HepG2 (cell line): Measurements from ENCODE around the gene EBP. TPM values are rescaled to one million over a fixed set of nuclear protein-coding genes. Genes with fewer than 3 reads are reported as not detected.
A peak's percentile ranks its signal among the peaks of the same experiment; 100 is the strongest.

ENCODE experiments used
- CTCF ChIP-seq: sonication (generic); formaldehyde crosslinking; IDR thresholded peaks from 2 replicates; pipeline ENCODE4 v1.5.0; 2020; ENCODE audit warnings: mild to moderate bottlenecking, missing genetic modification reagents, moderate library complexity
- GPBP1L1 ChIP-seq: sonication (generic); formaldehyde crosslinking; IDR thresholded peaks from 2 replicates; pipeline ENCODE4 v1.5.0; 2020; ENCODE audit warnings: mild to moderate bottlenecking, missing genetic modification reagents
- IRF2 ChIP-seq: IDR thresholded peaks from 2 replicates; pipeline ENCODE4 v1.6.1; 2018; ENCODE audit warnings: missing genetic modification reagents, missing compliant biosample characterization
- KLF9 ChIP-seq: IDR thresholded peaks from 2 replicates; pipeline ENCODE4 v1.6.1; 2016; ENCODE audit warnings: low read depth
- MTF2 ChIP-seq: sonication (generic); formaldehyde crosslinking; IDR thresholded peaks from 2 replicates; pipeline ENCODE4 v1.5.0; 2020; ENCODE audit warnings: missing genetic modification reagents, borderline replicate concordance
- NRL ChIP-seq: sonication (generic); formaldehyde crosslinking; IDR thresholded peaks from 2 replicates; pipeline ENCODE4 v1.5.0; 2020; ENCODE audit warnings: missing genetic modification reagents, mild to moderate bottlenecking, moderate library complexity, borderline replicate concordance
- PLSCR1 ChIP-seq: sonication (generic); formaldehyde crosslinking; IDR thresholded peaks from 2 replicates; pipeline ENCODE4 v1.5.0; 2020; ENCODE audit warnings: missing genetic modification reagents, mild to moderate bottlenecking, borderline replicate concordance
- PRMT3 ChIP-seq: sonication (generic); formaldehyde crosslinking; IDR thresholded peaks from 2 replicates; pipeline ENCODE4 v1.8.1; 2022; ENCODE audit warnings: low read depth, mild to moderate bottlenecking, moderate library complexity, missing genetic modification reagents, borderline replicate concordance
- ZBTB2 ChIP-seq: sonication (generic); formaldehyde crosslinking; IDR thresholded peaks from 2 replicates; pipeline ENCODE4 v1.8.0; 2022; ENCODE audit warnings: low read depth, missing genetic modification reagents
- ZNF180 ChIP-seq: sonication (generic); formaldehyde crosslinking; IDR thresholded peaks from 2 replicates; pipeline ENCODE4 v1.4.0; 2020; ENCODE audit warnings: low read depth, missing genetic modification reagents, borderline replicate concordance
- ZNF44 ChIP-seq: sonication (generic); formaldehyde crosslinking; IDR thresholded peaks from 2 replicates; pipeline ENCODE4 v1.5.1; 2020; ENCODE audit warnings: mild to moderate bottlenecking, missing genetic modification reagents
- ZNF451 ChIP-seq: sonication (generic); formaldehyde crosslinking; IDR thresholded peaks from 2 replicates; pipeline ENCODE4 v1.5.0; 2020; ENCODE audit warnings: mild to moderate bottlenecking, missing genetic modification reagents
- ZNF460 ChIP-seq: sonication (generic); formaldehyde crosslinking; IDR thresholded peaks from 2 replicates; pipeline ENCODE4 v1.5.1; 2020; ENCODE audit warnings: missing genetic modification reagents, mild to moderate bottlenecking, borderline replicate concordance
- ZNF776 ChIP-seq: sonication (generic); formaldehyde crosslinking; IDR thresholded peaks from 2 replicates; pipeline ENCODE4 v1.4.0; 2020; ENCODE audit warnings: mild to moderate bottlenecking, missing genetic modification reagents
- ZNF800 ChIP-seq: sonication (generic); formaldehyde crosslinking; IDR thresholded peaks from 2 replicates; pipeline ENCODE4 v1.4.0; 2020; ENCODE audit warnings: missing genetic modification reagents
- polyA plus RNA-seq, 8 experiments: library from polyadenylated mRNA; depleted of rRNA in 3 of 8; stranded (reverse) in 7 of 8; unstranded in 1 of 8; fragments of >200 nt; fragmentation: Illumina TruSeq in 4 of 8; extraction: Trizol in 4 of 8; gene quantifications; 2 replicates each; pipeline versions ENCODE4 v1.2.1 to v1.2.3, GENCODE V29; 2011 to 2016; ENCODE audit warnings: low read depth in 4 of 8, missing spikeins in 1 of 8, mixed read lengths in 1 of 8; ENCODE audit not compliant: insufficient read depth in 1 of 8
- total RNA-seq, 5 experiments: library from RNA; depleted of rRNA; stranded (reverse); fragments of >200 nt; fragmentation: Illumina TruSeq; extraction: Trizol; gene quantifications; 2 replicates each; pipeline ENCODE4 v1.2.3, GENCODE V29; 2016; ENCODE audit warnings: low read depth in 1 of 5
- TF ChIP-seq, protein P1 (sequence below): sonication (generic); formaldehyde crosslinking; IDR thresholded peaks from 2 replicates; pipeline ENCODE4 v1.9.0; 2021; ENCODE audit warnings: missing genetic modification reagents, borderline replicate concordance
- TF ChIP-seq, protein P2 (sequence below): sonication (generic); formaldehyde crosslinking; IDR thresholded peaks from 2 replicates; pipeline ENCODE4 v1.8.1; 2023; ENCODE audit warnings: mild to moderate bottlenecking, moderate library complexity, missing genetic modification reagents

EBP gene
- total and polyA plus RNA-seq, 2 of the 13 experiments (the other 11 are each of a cell fraction or from before 2014, with no cell fraction given): 106 to 260 TPM

- TF ChIP-seq ZNF460 (CRISPR knock-in tag): no peak
- no peak for TF ChIP-seq ZNF776 (CRISPR knock-in tag)
- TF ChIP-seq, protein P1, sequence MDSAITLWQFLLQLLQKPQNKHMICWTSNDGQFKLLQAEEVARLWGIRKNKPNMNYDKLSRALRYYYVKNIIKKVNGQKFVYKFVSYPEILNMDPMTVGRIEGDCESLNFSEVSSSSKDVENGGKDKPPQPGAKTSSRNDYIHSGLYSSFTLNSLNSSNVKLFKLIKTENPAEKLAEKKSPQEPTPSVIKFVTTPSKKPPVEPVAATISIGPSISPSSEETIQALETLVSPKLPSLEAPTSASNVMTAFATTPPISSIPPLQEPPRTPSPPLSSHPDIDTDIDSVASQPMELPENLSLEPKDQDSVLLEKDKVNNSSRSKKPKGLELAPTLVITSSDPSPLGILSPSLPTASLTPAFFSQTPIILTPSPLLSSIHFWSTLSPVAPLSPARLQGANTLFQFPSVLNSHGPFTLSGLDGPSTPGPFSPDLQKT (CRISPR knock-in tag): no peak
- TF ChIP-seq PRMT3 (CRISPR knock-in tag): no peak
- no peak for TF ChIP-seq ZNF800 (CRISPR knock-in tag)
- TF ChIP-seq, protein P2, sequence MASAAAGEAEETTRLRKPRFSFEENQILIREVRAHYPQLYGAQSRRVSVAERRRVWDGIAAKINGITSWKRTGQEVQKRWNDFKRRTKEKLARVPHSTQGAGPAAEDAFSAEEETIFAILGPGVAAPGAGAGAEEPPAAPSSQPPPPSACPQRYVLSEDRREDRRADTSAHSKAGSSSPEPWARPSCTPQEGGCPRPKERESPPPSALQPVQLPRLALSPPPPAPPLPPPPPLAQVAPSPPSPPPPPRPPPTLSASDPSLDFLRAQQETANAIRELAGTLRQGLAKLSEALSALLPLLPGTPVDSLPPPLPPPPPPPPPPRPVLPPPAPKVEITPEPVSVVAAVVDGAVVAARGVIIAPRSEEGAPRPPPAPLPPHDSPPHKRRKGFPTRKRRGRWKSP (CRISPR knock-in tag): no peak; the same call in 1 of the 2 replicates
- TF ChIP-seq ZBTB2 (CRISPR knock-in tag): no peak
- peak; percentile 45; the same call in 1 of the 2 replicates for TF ChIP-seq NRL (CRISPR knock-in tag)
- no peak for TF ChIP-seq ZNF44 (CRISPR knock-in tag)
- no peak for TF ChIP-seq KLF9 (CRISPR knock-in tag)
- TF ChIP-seq ZNF451 (CRISPR knock-in tag): no peak
- no peak for TF ChIP-seq MTF2 (CRISPR knock-in tag)
- TF ChIP-seq IRF2 (CRISPR knock-in tag): no peak
- no peak for TF ChIP-seq PLSCR1
- TF ChIP-seq CTCF: 0 out of 2 replicates have a peak, but pooled peaks have one; percentile 8
- no peak for TF ChIP-seq GPBP1L1 (CRISPR knock-in tag)
- TF ChIP-seq ZNF180 (CRISPR knock-in tag): no peak
These were observed 45.6 kb upstream of the EBP start, which contains the start of gene FTSJ1 (continued) for GRCh38 chrX:48475774-48476577.
